ENCODE results near the gene KRTAP29-1. TPM values are rescaled to one million over a fixed set of nuclear protein-coding genes. Genes with fewer than 3 reads are reported as not detected.

The KRTAP29-1 gene
- total and polyA plus RNA-seq, 2 experiments from 2014 or later, result not detected

GRCh38 chr17:41294016-41294415 is 8.6 kb downstream of the KRTAP29-1 start:
- no peaks in the 10 kb centered on the region for H3K4me1 ChIP-seq (ENCODE audit: insufficient read depth)

More at GRCh38 chr17:41294016-41294415, 8.6 kb downstream of the KRTAP29-1 start:
- Histone ChIP-seq H2AFZ (no peak overlapping the region), H4K20me1 (replicated peaks; ENCODE audit: insufficient read depth) (no peaks in the 10 kb centered on the region), H3K4me2 (no peak overlapping the region), H3K79me2 (replicated peaks; ENCODE audit: insufficient read depth) (no peaks in the 10 kb centered on the region), H3K27ac (ENCODE audit: low read depth) (no peak overlapping the region), H3K36me3 (ENCODE audit: insufficient read depth) (no peaks in the 10 kb centered on the region), H3K4me3 (no peak overlapping the region), H3F3A (replicated peaks; ENCODE audit: low read depth) (no peaks in the 10 kb centered on the region), H3K27me3 (ENCODE audit: insufficient read depth) (no peaks in the 10 kb centered on the region), H3K9me2 (ENCODE audit: insufficient read depth) (0 out of 2 replicates have a peak, but pooled peaks cover 3% of the 10 kb centered on the region)
- TF ChIP-seq CREB1 (CRISPR knock-in tag; IDR thresholded peaks at IDR 0.05; ENCODE audit: low read depth) (no peak), STAT1 (IDR thresholded peaks at IDR 0.05; ENCODE audit: unreplicated experiment) (no peak), NANOG (IDR thresholded peaks at IDR 0.05; ENCODE audit: borderline replicate concordance) (no peak), EZH2phosphoT487 (IDR thresholded peaks at IDR 0.05; ENCODE audit: unreplicated experiment) (no peak), CTCF (conservative IDR thresholded peaks at IDR 0.05; ENCODE audit: low read depth in 2 of 2) (no peak), EZH2 (IDR thresholded peaks at IDR 0.05; ENCODE audit: low read depth, unreplicated experiment) (no peak), REST (IDR thresholded peaks at IDR 0.05; ENCODE audit: unreplicated experiment) (no peak), POLR2AphosphoS5 (IDR thresholded peaks at IDR 0.05; ENCODE audit: low read depth) (no peak), JUNB (IDR thresholded peaks at IDR 0.05; ENCODE audit: unreplicated experiment) (no peak), ETS1 (IDR thresholded peaks at IDR 0.05) (no peak)
- peaks cover 2% of the 10 kb centered on the region; the same call in 1 of the 3 replicates for H3K4me1 Mint-ChIP-seq
- no peaks in the 10 kb centered on the region for H3K36me3 Mint-ChIP-seq (ENCODE audit: low read depth)
- no peak for ATAC-seq
- no peak overlapping the region for H3K27ac Mint-ChIP-seq
- no peaks in the 10 kb centered on the region; the same call in 2 of the 3 replicates for H3K9me3 Mint-ChIP-seq
- no peaks in the 10 kb centered on the region for H3K27me3 Mint-ChIP-seq (ENCODE audit: insufficient read depth, low read depth, poor library complexity)
- DNase-seq (ENCODE audit: low spot score), result no peak
- no peak overlapping the region for H3K4me3 Mint-ChIP-seq
